ENCODE results near the gene MPPED1.

Gene MPPED1

GRCh38 chr22:43497956-43498855, 86.4 kb downstream of the MPPED1 start:
- DNase-seq (ENCODE audit: low read depth) = no peak

GRCh38 chr22:43498856-43499253, 87.0 kb downstream of the MPPED1 start:
- DNase-seq (ENCODE audit: low read depth) = no peak
- no peak overlapping the region for H3K4me3 ChIP-seq (ENCODE audit: control insufficient read depth, low read depth, low read length)
- no peak for TF ChIP-seq CTCF (IDR thresholded peaks at IDR 0.05; ENCODE audit: control insufficient read depth, insufficient read depth, low read depth, low read length, missing control alignments)

More at GRCh38 chr22:43497956-43498855, 86.4 kb downstream of the MPPED1 start:
- no peak for TF ChIP-seq CTCF (IDR thresholded peaks at IDR 0.05; ENCODE audit: control insufficient read depth, insufficient read depth, low read depth, low read length, missing control alignments)
- H3K4me3 ChIP-seq (ENCODE audit: control insufficient read depth, low read depth, low read length) = no peak overlapping the region

GRCh38 chr22:43500792-43501785, 89.3 kb downstream of the MPPED1 start:
- no peak for DNase-seq (ENCODE audit: low read depth)
- no peak overlapping the region for H3K4me3 ChIP-seq (ENCODE audit: control insufficient read depth, low read depth, low read length)
- TF ChIP-seq CTCF (IDR thresholded peaks at IDR 0.05; ENCODE audit: control insufficient read depth, insufficient read depth, low read depth, low read length, missing control alignments) = no peak

GRCh38 chr22:43501878-43502277, 90.1 kb downstream of the MPPED1 start:
- TF ChIP-seq CTCF (IDR thresholded peaks at IDR 0.05; ENCODE audit: control insufficient read depth, insufficient read depth, low read depth, low read length, missing control alignments) = no peak
- H3K4me3 ChIP-seq (ENCODE audit: control insufficient read depth, low read depth, low read length) = no peak overlapping the region
- DNase-seq (ENCODE audit: low read depth) = no peak

GRCh38 chr22:43502306-43502874, 90.6 kb downstream of the MPPED1 start:
- DNase-seq (ENCODE audit: low read depth) = no peak
- no peak for TF ChIP-seq CTCF (IDR thresholded peaks at IDR 0.05; ENCODE audit: control insufficient read depth, insufficient read depth, low read depth, low read length, missing control alignments)
- H3K4me3 ChIP-seq (ENCODE audit: control insufficient read depth, low read depth, low read length) = no peak overlapping the region

- no peak for DNase-seq (ENCODE audit: low read depth)
- no peak overlapping the region for H3K4me3 ChIP-seq (ENCODE audit: control insufficient read depth, low read depth, low read length)
- no peak for TF ChIP-seq CTCF (IDR thresholded peaks at IDR 0.05; ENCODE audit: control insufficient read depth, insufficient read depth, low read depth, low read length, missing control alignments)
Measured at GRCh38 chr22:43504068-43504467, 92.3 kb downstream of the MPPED1 start.
